DOHH2 (cell line): ENCODE data around the gene PLEKHG5.

Experiments used
- EZH2phosphoT487 ChIP-seq: fragments of 200-600 bp; sonication (generic); IDR thresholded peaks from 2 replicates; pipeline ENCODE4 v1.6.1; 2017; ENCODE audit warnings: borderline replicate concordance, mild to moderate bottlenecking, antibody characterized with exemption, low read length, moderate library complexity, mixed read lengths
- TF ChIP-seq, protein P1 (sequence below): fragments of 200-600 bp; sonication (generic); IDR thresholded peaks from one replicate; pipeline ENCODE4 v1.5.1; 2014; ENCODE audit warnings: antibody characterized with exemption, mild to moderate bottlenecking, low read depth, low read length; ENCODE audit not compliant: poor library complexity, severe bottlenecking

DNA sequence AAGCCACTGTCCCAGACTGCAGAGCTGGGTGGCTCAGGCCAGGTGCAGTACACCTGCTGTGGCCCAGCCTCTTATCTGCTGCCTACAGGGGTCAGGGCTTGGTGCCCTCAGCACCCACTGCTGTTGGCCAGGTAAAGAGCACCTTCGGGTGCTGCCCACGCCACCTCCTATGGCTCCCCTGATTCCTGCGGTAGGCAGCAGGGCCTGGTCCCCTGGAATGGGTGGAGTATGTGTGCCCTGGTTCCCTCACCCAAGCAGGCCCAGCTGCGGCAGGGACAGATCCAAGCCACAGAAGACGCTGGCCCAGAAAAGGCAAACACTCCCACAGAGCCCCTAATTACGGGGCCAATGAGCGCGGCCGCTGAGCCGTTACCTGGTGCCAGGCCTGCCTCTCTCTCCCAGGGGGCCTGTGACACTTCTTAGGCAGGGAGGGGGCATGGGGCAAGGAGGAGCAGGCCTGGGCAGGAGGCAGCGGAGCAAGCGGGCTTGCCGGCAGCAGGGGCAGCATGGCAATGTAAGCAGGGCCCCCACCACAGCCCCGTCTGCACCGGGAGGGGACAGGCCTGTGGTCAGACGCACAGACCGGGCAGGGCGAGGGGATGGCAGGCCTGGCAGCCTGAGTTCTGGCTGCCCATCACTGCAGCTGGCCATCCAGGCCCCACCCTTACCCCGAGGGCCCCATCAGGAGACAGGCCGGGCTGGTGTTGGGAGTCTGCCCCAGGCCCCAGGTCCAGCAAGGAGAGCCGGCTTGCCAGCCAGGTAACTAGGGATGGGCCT is 47.9 kb downstream of the PLEKHG5 start:
- TF ChIP-seq, protein P1, sequence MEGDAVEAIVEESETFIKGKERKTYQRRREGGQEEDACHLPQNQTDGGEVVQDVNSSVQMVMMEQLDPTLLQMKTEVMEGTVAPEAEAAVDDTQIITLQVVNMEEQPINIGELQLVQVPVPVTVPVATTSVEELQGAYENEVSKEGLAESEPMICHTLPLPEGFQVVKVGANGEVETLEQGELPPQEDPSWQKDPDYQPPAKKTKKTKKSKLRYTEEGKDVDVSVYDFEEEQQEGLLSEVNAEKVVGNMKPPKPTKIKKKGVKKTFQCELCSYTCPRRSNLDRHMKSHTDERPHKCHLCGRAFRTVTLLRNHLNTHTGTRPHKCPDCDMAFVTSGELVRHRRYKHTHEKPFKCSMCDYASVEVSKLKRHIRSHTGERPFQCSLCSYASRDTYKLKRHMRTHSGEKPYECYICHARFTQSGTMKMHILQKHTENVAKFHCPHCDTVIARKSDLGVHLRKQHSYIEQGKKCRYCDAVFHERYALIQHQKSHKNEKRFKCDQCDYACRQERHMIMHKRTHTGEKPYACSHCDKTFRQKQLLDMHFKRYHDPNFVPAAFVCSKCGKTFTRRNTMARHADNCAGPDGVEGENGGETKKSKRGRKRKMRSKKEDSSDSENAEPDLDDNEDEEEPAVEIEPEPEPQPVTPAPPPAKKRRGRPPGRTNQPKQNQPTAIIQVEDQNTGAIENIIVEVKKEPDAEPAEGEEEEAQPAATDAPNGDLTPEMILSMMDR: no peak
- no peak for TF ChIP-seq EZH2phosphoT487
